ENCODE results near the gene RAB33A. TPM values are rescaled to one million over a fixed set of nuclear protein-coding genes. Genes with fewer than 3 reads are reported as not detected.

The RAB33A gene
- total and polyA plus RNA-seq, 9 of the 15 experiments (the other 6 are each of a cell fraction or from before 2014, with no cell fraction given) = 0.04 to 0.20 (median 0.06) TPM; not detected in 4

- no peak for TF ChIP-seq UBTF (IDR thresholded peaks at IDR 0.05; ENCODE audit: borderline replicate concordance in 1 of 2, low read depth in 2 of 2, low read length in 2 of 2)
- peak; percentile 40; the same call in 1 of the 2 replicates for TF ChIP-seq NKRF (IDR thresholded peaks at IDR 0.05; ENCODE audit: borderline replicate concordance)
- no peak for TF ChIP-seq ZBTB1 (CRISPR knock-in tag; IDR thresholded peaks at IDR 0.05; ENCODE audit: borderline replicate concordance, low read depth)
- TF ChIP-seq SMARCA5 (IDR thresholded peaks at IDR 0.05) = no peak
- peak; percentile 52 for TF ChIP-seq CHD1 (IDR thresholded peaks at IDR 0.05; ENCODE audit: low read length)
- no peak for TF ChIP-seq ARID1B (IDR thresholded peaks at IDR 0.05)
- TF ChIP-seq CEBPB (tag; IDR thresholded peaks at IDR 0.05) = no peak
- TF ChIP-seq MTA3 (IDR thresholded peaks at IDR 0.05; ENCODE audit: borderline replicate concordance) = no peak
- TF ChIP-seq ADNP (tag; IDR thresholded peaks at IDR 0.05) = no peak
- no peak for TF ChIP-seq NR2C2 (CRISPR knock-in tag; IDR thresholded peaks at IDR 0.05)
- TF ChIP-seq NR2C2 (tag; IDR thresholded peaks at IDR 0.05) = no peak; the same call in 1 of the 2 replicates
- TF ChIP-seq ZNF282 (CRISPR knock-in tag; IDR thresholded peaks at IDR 0.05) = no peak
- TF ChIP-seq ZNF512 (tag; IDR thresholded peaks at IDR 0.05) = no peak
- TF ChIP-seq ZNF740 (CRISPR knock-in tag; IDR thresholded peaks at IDR 0.05) = no peak
- TF ChIP-seq ZNF740 (tag; IDR thresholded peaks at IDR 0.05) = 0 out of 4 replicates have a peak, but pooled peaks of 1 of the 2 experiments have one; percentile 7
- TF ChIP-seq KLF10 (CRISPR knock-in tag; IDR thresholded peaks at IDR 0.05) = no peak
- TF ChIP-seq OTX1 (CRISPR knock-in tag; IDR thresholded peaks at IDR 0.05) = 0 out of 2 replicates have a peak, but pooled peaks have one; percentile 44
- peak; percentile 56; the same call in 1 of the 2 replicates for TF ChIP-seq VEZF1 (CRISPR knock-in tag; IDR thresholded peaks at IDR 0.05)
- no peak for TF ChIP-seq ATF4 (CRISPR knock-in tag; IDR thresholded peaks at IDR 0.05)
These were observed 6.5 kb upstream of the RAB33A start (continued) for GRCh38 chrX:130165181-130165702.

Data from K562 (cell line).